Keratinocyte (primary cell): ENCODE results near the gene CHEK2.

ENCODE experiments used
- CTCF ChIP-seq, 3 experiments: IDR thresholded peaks in 1 of 3; conservative IDR thresholded peaks in 1 of 3; optimal IDR thresholded peaks in 1 of 3; 2 replicates in 2 of 3; 3 replicates in 1 of 3; pipeline versions ENCODE3 to v1.5.1; 2011; ENCODE audit warnings: low read length in 3 of 3, mild to moderate bottlenecking in 3 of 3, moderate library complexity in 2 of 3, control low read depth in 1 of 3, inconsistent platforms in 1 of 3; ENCODE audit not compliant: insufficient read depth in 2 of 3; ENCODE audit errors: extremely low read depth in 1 of 3
- EZH2 ChIP-seq: IDR thresholded peaks from one replicate; pipeline ENCODE4 v1.6.1; 2012; ENCODE audit warnings: inconsistent platforms, mild to moderate bottlenecking, low read length, moderate library complexity

- TF ChIP-seq CTCF (optimal IDR thresholded peaks at IDR 0.05 in 1 of 3, IDR thresholded peaks at IDR 0.05 in 1 of 3, conservative IDR thresholded peaks at IDR 0.05 in 1 of 3; ENCODE audit: extremely low read depth in 1 of 3, insufficient read depth in 2 of 3, low read length in 3 of 3) (no peak), EZH2 (no peak)
Measured at GRCh38 chr22:28736301-28737155, 5.1 kb downstream of the CHEK2 start.
